Measurements from ENCODE around the gene NFIA. TPM values are rescaled to one million over a fixed set of nuclear protein-coding genes. Genes with fewer than 3 reads are reported as not detected.

NFIA gene
- total RNA-seq, 1 experiment from 2014 or later = 0.35 TPM

DNA sequence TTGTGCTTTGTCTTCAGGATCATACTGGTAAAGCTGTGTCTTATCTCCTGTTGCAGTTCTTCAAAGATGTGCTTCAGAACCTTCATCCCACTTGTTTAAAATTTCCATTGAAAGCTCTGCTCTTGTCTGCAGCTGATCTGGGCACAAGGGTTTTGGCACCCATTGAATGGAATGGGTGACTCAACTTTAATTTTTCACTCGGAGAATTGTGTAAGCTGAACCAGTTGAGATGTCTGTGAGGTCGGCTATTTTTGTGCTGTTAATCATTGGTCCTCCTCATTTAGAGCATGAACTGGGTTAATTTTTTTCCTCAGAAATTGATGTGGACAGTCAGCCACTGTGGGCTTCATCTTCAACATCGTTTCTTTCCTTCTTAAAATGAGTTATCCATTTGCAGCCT lies 390.5 kb downstream of the NFIA start:
- Mint-ChIP-seq H3K4me3 (no peak overlapping the region), H3K9me3 (peaks cover 0 to 17% of the 10 kb centered on the region in 2 experiments; a peak in 2 of 5 replicates), H3K27ac (no peak overlapping the region; a peak in 1 of 7 replicates), H3K36me3 (ENCODE audit: insufficient read depth in 1 of 3, low read depth in 3 of 3) (no peaks in the 10 kb centered on the region; a peak in 1 of 7 replicates), H3K27me3 (ENCODE audit: low read depth) (peaks cover 85% of the 10 kb centered on the region), H3K4me1 (peaks cover 3 to 4% of the 10 kb centered on the region in 2 experiments; a peak in 1 of 4 replicates)
- Histone ChIP-seq H4K20me1 (ENCODE audit: control insufficient read depth, insufficient read depth, insufficient read length) (no peaks in the 10 kb centered on the region), H3K23me2 (ENCODE audit: insufficient read length, low read depth, low read length, poor library complexity, severe bottlenecking) (no peaks in the 10 kb centered on the region), H3K14ac (ENCODE audit: insufficient read depth, low read length) (no peak overlapping the region), H3K27me3 (ENCODE audit: insufficient read depth, low read length) (peaks cover 37% of the 10 kb centered on the region), H3K79me1 (ENCODE audit: insufficient read depth, low read depth, low read length, poor library complexity, severe bottlenecking) (no peaks in the 10 kb centered on the region), H4K91ac (ENCODE audit: insufficient read length, low read depth, low read length) (no peak overlapping the region), H2BK120ac (ENCODE audit: low read depth, low read length, poor library complexity, severe bottlenecking) (no peak overlapping the region), H3T11ph (ENCODE audit: low read length) (no peak overlapping the region), H3K56ac (ENCODE audit: insufficient read length, low read depth, low read length) (no peak overlapping the region), H2BK15ac (ENCODE audit: low read depth, low read length) (no peak overlapping the region), H4K5ac (ENCODE audit: insufficient read length, low read depth, low read length) (no peak overlapping the region), H3K23ac (ENCODE audit: insufficient read length, low read depth, low read length) (no peak overlapping the region), H3K9ac (ENCODE audit: extremely low read depth, insufficient read length, low read length) (no peak overlapping the region), H4K8ac (replicated peaks; ENCODE audit: insufficient read length, low read depth, low read length) (no peak overlapping the region), H3K4ac (ENCODE audit: low read depth, low read length) (no peak overlapping the region), H3K4me2 (ENCODE audit: insufficient read depth, insufficient read length, low read length) (no peak overlapping the region), H3K27ac (ENCODE audit: insufficient read length, low read depth, low read length) (no peak overlapping the region), H3K4me1 (ENCODE audit: insufficient read depth, low read length) (no peaks in the 10 kb centered on the region; the same call in 1 of the 2 replicates), H2BK5ac (ENCODE audit: insufficient read length, low read length) (no peak overlapping the region), H3K79me2 (ENCODE audit: insufficient read depth, low read length) (no peaks in the 10 kb centered on the region), H3K9me3 (ENCODE audit: control insufficient read depth, low read depth, low read length) (no peaks in the 10 kb centered on the region), H2BK20ac (ENCODE audit: low read depth, low read length, poor library complexity, severe bottlenecking) (no peak overlapping the region), H2AFZ (ENCODE audit: low read length) (no peak overlapping the region), H3K18ac (ENCODE audit: insufficient read length, low read depth, low read length) (no peak overlapping the region), H2BK12ac (ENCODE audit: insufficient read length, low read depth, low read length) (no peak overlapping the region), H2AK5ac (ENCODE audit: insufficient read length, low read length) (no peak overlapping the region)
- TF ChIP-seq CTCF (conservative IDR thresholded peaks at IDR 0.05) = no peak
- WGBS (ENCODE audit: extremely low coverage, insufficient read length, low lambda C conversion rate) = no CpG with 5 or more reads among the region's 3 CpGs
- no peak for DNase-seq

All from H9 (cell line).